ENCODE measurements around the gene SLC66A1. TPM values are rescaled to one million over a fixed set of nuclear protein-coding genes. Genes with fewer than 3 reads are reported as not detected.

Gene SLC66A1
- polyA plus RNA-seq, 3 donors: 6.7 to 12.7 (median 12.5) TPM

DNA sequence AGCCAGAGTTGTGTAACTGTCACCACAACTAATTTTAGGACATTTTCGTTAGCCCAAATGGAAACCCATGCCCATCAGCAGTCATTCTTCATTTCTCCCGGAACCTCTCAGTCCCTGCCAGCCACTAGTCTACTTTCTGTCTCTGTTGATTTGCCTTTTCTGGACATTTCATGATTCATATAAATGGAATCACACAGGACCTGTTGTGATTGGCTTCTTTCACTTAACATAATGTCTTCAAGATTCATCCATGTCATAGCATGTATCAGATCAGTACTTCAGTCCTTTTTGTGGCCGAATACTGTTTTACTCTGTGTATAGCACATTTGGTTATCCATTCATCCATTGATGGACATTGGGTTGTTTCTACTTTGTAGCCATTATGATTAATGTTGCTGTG lies 7.1 kb downstream of the SLC66A1 start:
- no peak overlapping the region for H3K27ac ChIP-seq (ENCODE audit: low read depth, low read length)
- 76 to 95% (median 80%) methylated on average over 3 of the region's 3 CpGs for WGBS, 3 donors

DNA sequence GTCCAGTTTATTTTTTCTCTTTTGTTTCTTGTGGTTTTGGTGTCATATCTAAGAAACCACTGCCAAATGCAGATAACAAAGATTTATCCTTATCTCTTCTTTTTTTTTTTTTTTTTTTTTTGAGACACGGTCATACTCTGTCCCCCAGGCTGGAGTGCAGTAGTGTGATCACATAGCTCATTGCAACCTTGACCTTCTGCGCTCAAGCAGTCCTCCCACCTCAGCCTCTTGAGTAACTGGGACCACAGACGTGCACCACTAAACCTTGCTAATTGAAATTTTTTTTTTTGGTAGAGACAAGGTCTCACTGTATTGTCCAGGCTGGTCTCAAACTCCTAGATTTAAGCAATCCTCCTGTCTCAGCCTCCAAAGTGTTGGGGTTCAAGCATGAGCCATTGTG lies 8.9 kb downstream of the SLC66A1 start:
- H3K27ac ChIP-seq (ENCODE audit: low read depth, low read length): no peak overlapping the region
- 92 to 96% (median 94%) methylated on average over 3 of the region's 3 CpGs for WGBS, 3 donors

DNA sequence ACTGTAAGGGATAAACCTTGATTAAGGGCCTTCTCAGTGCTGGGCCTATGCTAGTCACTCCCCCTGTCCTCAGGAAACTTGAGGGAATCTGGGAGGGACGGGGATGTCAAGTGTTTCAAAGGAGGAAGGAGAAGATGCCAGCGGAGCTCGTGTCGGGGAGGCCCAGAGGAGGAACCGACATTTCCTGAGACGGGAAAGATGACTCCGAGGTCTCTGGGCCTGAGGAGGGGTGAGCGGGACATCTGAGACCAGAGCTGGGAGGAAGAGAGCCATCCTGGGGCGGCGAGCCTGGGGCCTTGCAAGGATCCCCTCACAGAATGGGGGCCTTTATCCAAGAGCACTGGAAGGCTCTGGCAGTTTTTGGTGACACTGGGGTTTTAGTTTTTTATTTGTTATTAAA lies 10.4 kb downstream of the SLC66A1 start:
- no peak overlapping the region for H3K27ac ChIP-seq (ENCODE audit: low read depth, low read length)
- WGBS, 3 donors: 46 to 77% (median 50%) methylated on average over 10 of the region's 10 CpGs

DNA sequence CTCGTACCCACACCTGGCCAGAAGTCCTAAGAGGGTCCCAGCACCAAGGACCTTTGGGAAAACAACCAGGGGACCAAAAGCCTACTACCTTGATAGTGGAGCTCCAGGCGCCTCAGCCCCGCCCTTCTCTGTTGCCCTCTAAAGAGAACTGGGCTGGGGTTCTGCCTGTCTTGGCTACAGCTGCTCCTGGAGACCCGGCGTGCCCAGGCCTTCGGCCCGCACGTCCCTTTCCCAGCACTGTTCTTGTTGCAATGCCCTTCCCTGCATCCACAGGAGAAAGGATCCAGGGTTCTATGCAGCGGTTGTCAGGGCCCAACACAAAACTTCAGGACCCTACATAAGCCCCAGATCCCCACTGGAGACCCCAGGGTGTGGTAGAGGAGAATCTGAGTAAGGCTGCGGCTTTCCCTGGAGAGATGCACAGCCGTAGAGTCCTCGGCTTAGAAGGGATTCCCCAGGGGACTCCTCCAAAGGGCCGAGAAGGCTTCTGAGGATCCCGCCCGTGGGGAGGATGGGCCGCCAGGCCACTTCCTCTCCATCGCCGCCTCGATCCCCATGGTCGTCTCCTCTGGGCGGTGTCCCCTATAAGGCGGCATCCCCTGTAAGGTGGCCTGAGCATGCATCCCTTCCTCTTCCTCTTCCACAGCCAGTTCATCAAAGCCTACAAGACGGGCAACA lies 12.0 kb downstream of the SLC66A1 start:
- 82 to 93% (median 86%) methylated on average over 23 of the region's 23 CpGs for WGBS, 3 donors

DNA sequence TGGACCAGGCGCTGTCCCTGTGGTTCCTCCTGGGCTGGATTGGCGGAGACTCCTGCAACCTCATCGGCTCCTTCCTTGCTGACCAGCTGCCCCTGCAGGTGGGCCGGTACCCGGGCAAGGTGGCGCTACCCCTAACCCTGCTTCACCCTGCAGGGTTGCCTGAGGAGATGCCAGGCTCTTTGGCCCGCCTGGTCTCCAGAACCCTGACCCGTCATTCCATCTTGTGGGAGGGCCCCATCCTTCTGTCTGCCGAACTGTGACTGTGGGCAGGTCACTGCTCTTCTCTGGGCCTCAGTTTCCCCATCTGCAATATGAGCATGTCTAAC lies 12.5 kb downstream of the SLC66A1 start:
- 94 to 98% (median 95%) methylated on average over 9 of the region's 9 CpGs for whole genome bisulfite sequencing, 3 donors
- H3K27ac ChIP-seq (ENCODE audit: low read depth, low read length): no peak overlapping the region

More for the DNA sequence above, 12.0 kb downstream of the SLC66A1 start:
- no peak overlapping the region for H3K27ac ChIP-seq (ENCODE audit: low read depth, low read length)

DNA sequence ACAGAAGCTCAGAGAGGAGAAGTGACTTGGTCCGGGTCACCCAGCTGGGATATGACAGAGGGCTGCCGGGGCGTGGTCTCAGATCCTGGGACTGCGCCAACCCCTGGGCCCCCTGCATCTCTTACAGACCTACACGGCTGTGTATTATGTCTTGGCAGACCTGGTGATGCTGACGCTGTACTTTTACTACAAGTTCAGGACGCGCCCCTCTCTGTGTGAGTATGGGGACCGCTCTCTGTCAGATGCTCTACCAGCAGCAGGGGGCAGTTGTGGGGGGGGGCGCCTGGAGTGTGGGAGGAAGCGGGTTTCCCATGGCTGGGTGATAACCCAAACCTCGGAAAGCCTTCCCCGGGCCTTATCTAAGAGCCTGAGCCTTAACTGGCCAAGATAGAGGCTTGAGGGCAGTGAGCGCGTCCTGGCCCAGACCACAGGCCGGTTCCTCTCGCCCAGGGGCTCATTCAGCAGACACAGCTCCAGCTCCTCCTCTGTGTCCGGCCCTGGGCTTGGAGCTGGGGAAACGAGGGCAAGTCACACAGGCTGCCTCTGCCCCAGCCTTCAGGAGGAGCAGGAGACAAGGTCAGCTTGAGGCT lies 13.3 kb downstream of the SLC66A1 start:
- WGBS, 3 donors: 81 to 89% (median 81%) methylated on average over 18 to 19 of the region's 19 CpGs
- no peak overlapping the region for H3K27ac ChIP-seq (ENCODE audit: low read depth, low read length)

DNA sequence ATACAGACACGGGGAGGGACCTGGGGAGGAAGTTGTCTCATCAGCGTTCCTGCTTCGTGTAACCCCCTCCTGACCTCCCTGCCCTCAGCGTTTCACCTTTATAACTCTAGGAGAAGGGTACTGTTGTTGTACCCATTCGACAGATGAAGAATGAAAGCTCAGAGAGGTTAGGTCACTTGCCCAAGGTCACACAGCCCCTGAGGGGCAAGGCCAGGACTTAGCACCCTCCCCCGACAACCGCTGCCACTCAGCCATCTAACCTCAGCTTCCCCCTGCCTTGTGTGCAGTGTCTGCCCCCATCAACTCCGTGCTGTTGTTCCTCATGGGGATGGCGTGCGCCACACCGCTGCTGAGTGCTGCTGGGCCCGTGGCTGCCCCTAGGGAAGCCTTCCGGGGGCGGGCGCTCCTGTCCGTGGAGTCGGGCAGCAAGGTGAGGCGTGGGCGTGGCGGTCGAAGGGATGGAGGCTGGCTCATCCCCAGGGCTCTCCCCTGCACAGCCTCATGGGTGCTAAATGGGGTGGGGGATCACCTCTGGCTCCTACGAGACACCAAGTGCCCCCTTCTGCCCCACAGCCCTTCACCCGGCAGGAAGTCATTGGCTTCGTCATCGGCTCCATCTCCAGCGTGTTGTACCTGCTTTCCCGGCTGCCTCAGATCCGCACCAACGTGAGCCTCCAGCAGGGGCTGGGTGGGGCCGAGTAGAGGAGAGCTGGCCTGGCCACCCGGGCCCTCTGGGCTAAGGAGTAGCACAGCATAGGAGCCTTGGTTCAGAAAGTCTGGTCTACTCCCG lies 14.0 kb downstream of the SLC66A1 start:
- WGBS, 3 donors: 78 to 91% (median 82%) methylated on average over 32 of the region's 32 CpGs
- H3K27ac ChIP-seq (ENCODE audit: low read depth, low read length): no peak overlapping the region

DNA sequence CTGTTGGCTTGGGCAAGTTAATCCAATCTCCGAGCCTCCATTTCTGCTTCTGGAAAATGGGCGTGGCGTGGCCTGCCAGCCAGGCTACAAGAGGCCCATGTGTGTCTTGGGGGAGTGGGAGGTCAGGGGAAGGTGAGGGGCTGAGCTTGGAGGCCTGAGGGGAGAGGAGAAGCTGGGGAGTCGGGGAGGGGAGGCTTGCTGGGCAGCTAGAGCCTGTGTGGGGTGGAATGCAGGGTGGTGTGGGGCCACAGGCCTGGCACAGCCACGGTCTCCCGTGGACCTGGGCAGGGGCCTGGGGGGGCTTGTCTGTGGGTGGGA lies 14.6 kb downstream of the SLC66A1 start:
- no peak overlapping the region for H3K27ac ChIP-seq (ENCODE audit: low read depth, low read length)
- 82 to 90% (median 89%) methylated on average over 6 of the region's 6 CpGs for WGBS, 3 donors

DNA sequence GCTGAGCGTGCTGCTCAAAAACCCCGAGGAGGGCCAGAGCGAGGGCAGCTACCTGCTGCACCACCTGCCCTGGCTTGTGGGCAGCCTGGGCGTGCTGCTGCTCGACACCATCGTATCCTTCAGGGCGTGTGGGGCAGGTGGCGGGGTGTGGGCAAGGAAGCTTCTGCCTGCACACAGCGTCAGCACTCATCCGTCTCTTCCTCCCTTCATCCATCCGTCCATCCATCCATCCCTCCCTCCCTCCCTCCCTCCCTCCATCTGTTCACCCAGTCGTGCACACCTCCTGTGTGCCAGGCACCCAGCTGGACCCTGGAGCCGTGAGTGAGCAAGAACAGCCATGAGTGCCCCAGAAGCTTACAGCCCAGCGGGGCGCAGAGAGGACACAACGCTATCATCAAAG lies 15.2 kb downstream of the SLC66A1 start:
- H3K27ac ChIP-seq (ENCODE audit: low read depth, low read length): no peak overlapping the region
- 83 to 89% (median 88%) methylated on average over 14 to 16 of the region's 16 CpGs for WGBS, 3 donors

DNA sequence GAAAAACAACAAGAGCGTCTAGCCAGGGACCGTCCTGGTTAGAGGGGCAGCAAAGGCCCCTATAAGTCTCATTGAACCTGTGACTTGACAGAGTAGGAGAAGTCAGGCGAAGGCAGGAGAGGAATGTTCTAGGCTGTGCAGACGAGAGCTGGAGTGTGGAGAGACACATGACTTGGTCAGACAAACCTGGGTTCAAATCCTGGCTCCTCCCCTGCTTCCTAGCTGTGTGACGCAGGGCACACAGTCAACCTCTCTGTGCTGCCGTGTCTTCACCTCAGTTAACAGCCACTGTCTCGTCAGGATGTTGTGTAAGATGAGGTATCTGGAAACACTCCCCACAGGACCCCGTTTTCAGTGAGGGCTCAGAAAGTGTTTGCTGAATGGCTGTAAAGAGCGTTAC lies 15.6 kb downstream of the SLC66A1 start:
- WGBS, 3 donors: 82 to 91% (median 87%) methylated on average over 9 of the region's 9 CpGs

DNA sequence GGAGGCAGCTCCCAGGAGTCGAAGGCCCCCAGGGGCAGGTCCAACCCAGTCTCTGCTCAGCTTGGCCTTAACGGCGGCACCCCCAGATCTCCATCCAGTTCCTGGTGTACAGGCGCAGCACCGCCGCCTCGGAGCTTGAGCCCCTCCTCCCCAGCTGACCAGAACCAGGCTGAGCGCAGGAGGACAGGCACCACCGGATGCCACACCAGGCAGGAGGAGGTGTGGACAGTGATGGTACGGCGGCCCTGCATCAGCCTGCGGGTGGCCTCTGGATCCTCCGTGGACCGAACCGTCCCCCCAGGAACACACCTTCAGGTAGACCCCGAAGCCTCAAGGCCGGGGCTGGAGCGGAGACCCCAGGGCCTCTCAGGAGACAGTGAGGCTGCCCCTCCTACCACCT lies 16.4 kb downstream of the SLC66A1 start:
- 92 to 96% (median 93%) methylated on average over 18 of the region's 18 CpGs for WGBS, 3 donors
- no peak overlapping the region for H3K27ac ChIP-seq (ENCODE audit: low read depth, low read length)

More for the DNA sequence above, 15.6 kb downstream of the SLC66A1 start:
- H3K27ac ChIP-seq (ENCODE audit: low read depth, low read length): no peak overlapping the region

DNA sequence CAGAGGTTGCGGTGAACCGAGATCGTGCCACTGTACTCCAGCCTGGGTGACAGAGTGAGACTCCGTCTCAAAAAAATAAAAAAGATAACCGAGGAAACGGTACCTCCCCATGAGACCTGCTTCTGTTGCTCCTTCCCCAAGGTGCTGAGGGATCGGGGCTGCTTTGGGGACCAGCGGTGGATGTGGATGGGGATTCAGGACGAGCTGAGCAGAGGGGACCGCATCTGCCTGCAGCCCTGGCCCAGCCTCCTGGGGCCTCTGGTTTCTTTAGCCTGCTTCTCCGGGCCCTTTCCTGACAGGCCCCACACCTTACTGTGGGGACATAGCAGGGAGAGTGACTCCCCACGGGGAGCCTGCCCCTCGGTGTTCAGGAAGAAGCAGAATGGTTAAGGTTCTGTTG lies 17.1 kb downstream of the SLC66A1 start:
- WGBS, 3 donors: 85 to 90% (median 87%) methylated on average over 13 of the region's 13 CpGs
- H3K27ac ChIP-seq (ENCODE audit: low read depth, low read length): no peak overlapping the region

DNA sequence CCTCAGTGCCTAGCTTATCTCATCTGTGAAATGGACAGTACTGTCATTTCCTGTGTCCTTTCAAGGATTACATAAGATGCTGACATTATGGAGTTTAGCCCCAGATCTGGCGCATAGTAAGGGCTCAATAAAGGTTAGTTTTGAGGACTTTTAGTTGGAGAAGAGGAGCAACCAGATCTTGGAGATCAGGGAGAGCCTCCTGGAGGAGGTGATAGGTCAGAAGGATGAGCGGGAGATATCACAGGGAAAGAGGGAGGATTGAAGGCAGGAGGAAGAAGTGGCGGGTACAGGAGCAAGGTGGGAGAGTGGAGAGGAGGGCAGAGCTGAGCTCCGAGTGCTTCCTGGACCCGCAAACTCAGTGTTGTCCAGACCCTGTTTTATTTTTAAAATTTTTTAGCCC lies 17.5 kb downstream of the SLC66A1 start:
- no peak overlapping the region for H3K27ac ChIP-seq (ENCODE audit: low read depth, low read length)
- 91 to 96% (median 92%) methylated on average over 5 of the region's 5 CpGs for WGBS, 3 donors

DNA sequence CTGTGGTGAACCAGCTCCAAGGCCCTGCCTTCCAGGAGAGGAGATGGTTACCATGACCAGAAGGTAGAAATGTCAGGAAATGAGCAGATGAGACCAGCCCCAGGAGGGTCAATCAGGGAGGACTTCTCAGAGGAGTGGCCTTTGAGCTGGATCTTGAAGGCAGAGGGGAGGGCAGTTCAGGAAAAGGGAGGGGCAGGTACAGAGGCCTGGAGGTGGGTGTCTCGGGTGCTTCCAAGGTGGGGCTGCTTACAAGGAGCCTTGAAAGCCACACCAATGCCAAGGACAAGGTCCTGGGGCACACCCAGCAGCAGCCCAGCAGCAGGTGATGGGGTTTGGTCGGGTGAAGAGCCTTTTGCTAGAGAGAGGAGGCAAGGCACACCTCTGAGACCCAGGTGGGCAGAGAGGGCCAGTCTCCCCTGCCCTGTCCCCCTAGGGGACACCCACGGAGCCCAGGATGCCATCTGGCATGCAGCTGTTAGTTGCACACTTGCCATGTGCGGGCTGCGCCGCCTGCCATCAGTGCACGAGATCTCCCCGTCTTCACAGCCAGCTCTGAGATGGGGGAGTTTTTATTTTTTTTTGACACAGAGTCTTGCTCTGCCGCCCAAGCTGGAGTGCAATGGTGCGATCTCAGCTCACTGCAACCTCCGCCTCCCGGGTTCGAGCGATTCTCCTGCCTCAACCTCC lies 18.5 kb downstream of the SLC66A1 start:
- 90 to 94% (median 91%) methylated on average over 14 of the region's 14 CpGs for WGBS, 3 donors

DNA sequence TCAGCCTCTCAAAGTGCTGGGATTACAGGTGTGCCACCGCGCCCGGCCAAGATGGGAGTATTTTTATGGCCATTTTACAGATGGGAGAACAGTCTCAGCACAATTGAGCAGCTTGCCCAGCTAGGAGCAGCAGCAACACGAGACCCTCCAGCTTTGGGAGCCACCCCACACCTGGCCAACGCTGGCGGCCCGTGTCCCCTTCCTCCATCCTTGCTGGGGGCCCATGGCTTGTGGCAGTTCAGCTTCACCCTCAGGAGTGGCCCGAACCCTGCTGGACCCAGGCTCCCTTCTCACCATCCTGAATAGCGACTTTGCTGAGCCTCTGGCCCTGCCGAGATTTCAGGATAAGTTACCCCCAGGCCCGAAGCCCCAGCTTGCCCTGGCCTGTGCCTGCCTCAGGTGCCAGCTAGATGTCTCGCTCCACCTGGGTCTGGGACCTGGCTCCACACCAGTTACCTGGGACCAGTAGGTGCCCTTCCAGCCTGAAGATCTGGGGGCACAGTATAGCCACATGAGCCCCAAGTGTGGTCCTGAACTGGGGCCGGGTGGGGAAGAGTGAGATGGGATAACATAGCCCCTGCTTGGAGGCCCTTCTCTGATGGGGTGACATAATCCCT lies 19.2 kb downstream of the SLC66A1 start:
- no peak overlapping the region for H3K27ac ChIP-seq (ENCODE audit: low read depth, low read length)
- WGBS, 3 donors: 91 to 96% (median 94%) methylated on average over 13 of the region's 13 CpGs

More for the DNA sequence above, 18.5 kb downstream of the SLC66A1 start:
- no peak overlapping the region for H3K27ac ChIP-seq (ENCODE audit: low read depth, low read length)

DNA sequence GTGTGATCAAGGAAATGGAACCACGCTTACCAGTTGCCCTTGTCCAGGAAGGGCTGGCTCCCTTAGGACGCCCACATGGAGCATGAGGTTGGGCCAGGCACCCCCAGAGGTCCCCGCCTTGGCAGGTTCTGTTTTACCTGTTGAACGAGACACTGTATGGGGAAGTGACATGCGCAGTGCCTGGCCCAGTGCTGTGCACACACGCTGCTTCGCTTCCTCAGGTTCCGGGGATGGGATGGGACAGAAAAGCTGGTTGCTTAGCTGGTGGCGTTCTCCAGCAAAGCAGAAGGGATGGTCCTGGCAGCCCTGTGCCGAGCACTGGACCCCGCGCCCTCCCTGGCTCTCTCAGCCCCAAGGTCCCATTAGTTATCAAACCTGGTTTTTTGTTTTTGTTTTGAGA lies 20.7 kb downstream of the SLC66A1 start:
- no peak overlapping the region for H3K27ac ChIP-seq (ENCODE audit: low read depth, low read length)
- WGBS, 3 donors: 90 to 94% (median 91%) methylated on average over 12 of the region's 12 CpGs

DNA sequence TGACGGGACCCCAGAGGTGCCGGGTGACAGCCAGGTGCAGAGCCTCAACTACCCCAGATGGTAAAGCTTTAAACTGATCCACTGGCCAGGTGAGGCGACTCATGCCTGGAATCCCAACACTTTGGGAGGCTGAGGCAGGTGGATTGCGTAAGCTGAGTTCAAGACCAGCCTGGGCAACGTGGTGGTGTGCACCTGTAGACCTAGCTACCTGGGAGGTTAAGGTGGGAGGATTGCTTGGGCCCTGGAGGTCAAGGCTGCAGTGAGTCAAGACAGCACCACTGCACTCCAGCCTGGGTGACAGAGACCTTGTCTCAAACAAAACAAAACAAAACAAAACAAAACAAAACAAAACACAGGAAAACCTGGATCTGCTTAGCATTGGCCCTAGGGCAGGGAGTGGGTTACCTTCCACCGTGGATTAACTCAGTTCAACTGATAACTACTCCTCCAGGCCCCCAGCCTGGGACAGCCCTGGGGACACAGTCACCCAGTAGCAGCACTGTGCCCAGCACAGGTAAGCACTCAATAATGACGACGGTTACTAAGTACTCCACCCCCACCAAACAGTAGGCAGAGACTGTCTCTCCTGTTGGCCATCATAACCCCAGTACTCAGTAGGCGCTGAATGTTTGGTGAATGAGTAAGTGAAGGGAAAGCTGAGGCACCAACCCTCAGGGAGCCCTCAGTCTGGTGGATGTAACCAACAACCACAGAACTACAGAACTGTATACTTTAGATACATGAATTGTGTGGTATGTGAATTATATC lies 21.6 kb downstream of the SLC66A1 start:
- no peak overlapping the region for H3K27ac ChIP-seq (ENCODE audit: low read depth, low read length)
- WGBS, 3 donors: 77 to 89% (median 80%) methylated on average over 9 of the region's 9 CpGs

DNA sequence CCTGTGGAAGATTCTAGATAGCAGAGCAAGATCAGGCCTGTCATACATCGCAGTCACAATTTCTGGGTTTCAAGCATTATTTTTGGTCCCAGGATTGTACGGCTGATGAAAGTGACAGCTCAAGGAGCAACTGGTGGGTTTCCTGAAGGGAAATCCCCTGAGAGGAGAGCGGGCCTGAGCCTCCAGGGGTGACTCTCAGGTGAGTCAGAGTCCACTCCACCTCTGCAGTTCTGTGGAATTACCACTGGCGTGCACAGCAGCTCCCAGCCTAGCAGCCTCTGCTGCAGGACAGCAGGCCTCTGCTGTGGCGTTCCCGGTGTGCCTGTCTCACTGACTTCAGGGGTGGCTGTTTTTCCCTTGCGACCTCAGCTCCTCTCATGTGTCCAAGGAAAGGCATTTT lies 24.4 kb downstream of the SLC66A1 start:
- 90 to 97% (median 91%) methylated on average over 7 of the region's 7 CpGs for whole genome bisulfite sequencing, 3 donors
- no peak overlapping the region for H3K27ac ChIP-seq (ENCODE audit: low read depth, low read length)
